ENCODE results near the gene SREK1. TPM values are rescaled to one million over a fixed set of nuclear protein-coding genes. Genes with fewer than 3 reads are reported as not detected.

The SREK1 gene
- total RNA-seq, 1 donor from 2014 or later = 73.9 TPM

GRCh38 chr5:66164044-66164790, 20.1 kb downstream of the SREK1 start:
- intact Hi-C loops (cut with micrococcal nuclease) = no loop called here

DNA sequence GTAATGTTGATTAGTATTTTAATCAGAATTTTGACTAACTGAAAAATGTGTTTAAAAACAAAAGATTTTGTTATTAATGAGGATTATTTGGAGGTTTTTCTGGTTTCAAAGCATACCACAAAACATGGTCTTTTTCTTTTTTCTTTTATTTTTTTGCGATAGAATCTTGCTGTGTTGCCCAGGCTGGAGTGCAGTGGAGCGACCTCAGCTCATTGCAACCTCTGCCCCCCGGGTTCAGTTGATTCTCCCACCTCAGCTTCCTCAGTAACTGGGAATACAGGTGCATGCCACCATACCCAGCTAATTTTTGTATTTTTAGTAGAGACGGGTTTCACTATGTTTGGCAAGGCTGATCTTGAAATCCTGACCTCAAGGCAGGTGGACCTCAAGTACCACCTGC, 24.1 kb downstream of the SREK1 start:
- intact Hi-C loops (cut with micrococcal nuclease) = no loop called here

- intact Hi-C loops (cut with micrococcal nuclease) = loop anchor here (1.0 kb wide), 1 partner anchor 447 kb away; the partner anchor contains the start of genes NLN and SGTB
These were observed 25.4 kb downstream of the SREK1 start for GRCh38 chr5:66169534-66169933.

DNA sequence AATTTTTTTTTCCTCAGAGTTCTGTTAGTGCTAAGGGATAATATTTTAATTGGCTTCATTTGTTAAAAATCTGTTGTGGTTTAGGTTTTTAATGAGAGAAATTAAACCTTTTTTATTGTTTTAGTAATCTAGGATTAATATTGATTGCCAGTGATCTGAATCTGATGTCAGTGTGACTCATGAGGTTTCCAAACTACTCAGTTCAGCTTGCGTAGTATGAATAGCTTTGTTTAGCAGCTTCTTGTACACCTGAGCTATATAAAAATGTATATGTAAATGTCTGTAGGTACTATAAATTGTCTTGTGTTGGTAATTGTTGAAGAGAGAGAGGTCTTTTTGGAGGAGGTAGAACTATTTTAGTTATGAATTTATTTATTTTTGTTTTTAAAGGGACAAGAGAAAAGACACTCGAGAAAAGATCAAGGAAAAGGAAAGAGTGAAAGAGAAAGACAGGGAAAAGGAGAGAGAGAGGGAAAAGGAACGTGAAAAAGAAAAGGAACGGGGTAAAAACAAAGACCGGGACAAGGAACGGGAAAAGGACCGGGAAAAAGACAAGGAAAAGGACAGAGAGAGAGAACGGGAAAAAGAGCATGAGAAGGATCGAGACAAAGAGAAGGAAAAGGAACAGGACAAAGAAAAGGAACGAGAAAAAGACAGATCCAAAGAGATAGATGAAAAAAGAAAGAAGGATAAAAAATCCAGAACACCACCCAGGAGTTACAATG, 26.3 kb downstream of the SREK1 start:
- intact Hi-C loops (cut with micrococcal nuclease) = loop anchor here (2.0 to 5.0 kb wide), 3 partner anchors 136 to 608 kb away; partner anchors contain the start of genes CENPK and PPWD1

DNA sequence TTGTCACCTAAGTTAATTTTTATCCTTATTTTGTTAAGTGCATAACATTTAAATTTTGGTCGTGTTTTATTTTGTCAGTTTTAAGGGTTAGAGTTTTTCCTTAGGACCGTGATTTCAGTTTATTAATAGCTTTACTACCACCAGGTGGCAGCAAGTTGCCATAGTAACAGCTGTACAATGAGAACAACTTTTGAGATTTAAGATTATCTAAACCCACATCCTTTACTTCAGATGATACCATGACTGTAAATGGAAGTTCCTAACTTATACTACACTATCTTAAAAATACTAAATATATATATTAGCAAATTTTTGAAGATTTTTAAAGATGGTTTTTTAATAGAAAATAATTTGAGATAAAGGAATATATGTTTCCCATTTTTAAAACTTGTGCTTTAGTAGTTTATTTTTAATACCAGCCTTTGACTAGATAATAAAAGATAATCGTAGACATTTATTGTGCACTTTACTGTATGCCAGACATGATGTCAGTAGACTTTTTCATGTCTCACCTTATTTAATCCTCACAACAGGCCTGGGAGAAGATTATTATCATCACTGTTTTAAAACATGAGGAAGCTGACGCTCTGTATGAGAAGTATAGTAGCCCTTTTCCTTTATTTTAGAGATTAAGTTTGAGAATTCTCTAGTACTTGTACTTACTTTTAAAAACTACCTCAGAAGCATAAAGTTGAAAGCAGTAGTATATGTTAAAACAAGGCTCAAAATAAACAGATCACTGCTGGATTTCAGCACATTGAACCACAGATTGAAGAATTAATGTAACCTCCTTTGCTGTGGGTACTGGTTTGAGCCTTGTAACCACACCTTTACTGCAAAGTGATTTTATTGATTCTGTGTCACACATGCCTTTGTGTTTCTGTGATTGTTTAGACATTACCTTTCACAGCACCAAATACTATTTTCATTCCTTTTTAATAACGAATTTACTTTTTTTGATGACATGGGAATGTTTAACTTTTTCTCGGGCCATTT, 27.5 kb downstream of the SREK1 start:
- intact Hi-C loops (cut with micrococcal nuclease) = loop anchor here (1.0 to 5.0 kb wide), 7 partner anchors 27 to 658 kb away; partner anchors contain the start of genes CENPK, ERBIN, PPWD1 and SREK1

GRCh38 chr5:66174338-66174737, 30.2 kb downstream of the SREK1 start:
- intact Hi-C loops (cut with micrococcal nuclease) = loop anchor here (5.0 kb wide), 1 partner anchor 612 kb away; the partner anchor contains the start of genes CENPK and PPWD1

- intact Hi-C loops (cut with micrococcal nuclease) = no loop called here
These were observed 34.7 kb downstream of the SREK1 start for GRCh38 chr5:66178799-66179198.

DNA sequence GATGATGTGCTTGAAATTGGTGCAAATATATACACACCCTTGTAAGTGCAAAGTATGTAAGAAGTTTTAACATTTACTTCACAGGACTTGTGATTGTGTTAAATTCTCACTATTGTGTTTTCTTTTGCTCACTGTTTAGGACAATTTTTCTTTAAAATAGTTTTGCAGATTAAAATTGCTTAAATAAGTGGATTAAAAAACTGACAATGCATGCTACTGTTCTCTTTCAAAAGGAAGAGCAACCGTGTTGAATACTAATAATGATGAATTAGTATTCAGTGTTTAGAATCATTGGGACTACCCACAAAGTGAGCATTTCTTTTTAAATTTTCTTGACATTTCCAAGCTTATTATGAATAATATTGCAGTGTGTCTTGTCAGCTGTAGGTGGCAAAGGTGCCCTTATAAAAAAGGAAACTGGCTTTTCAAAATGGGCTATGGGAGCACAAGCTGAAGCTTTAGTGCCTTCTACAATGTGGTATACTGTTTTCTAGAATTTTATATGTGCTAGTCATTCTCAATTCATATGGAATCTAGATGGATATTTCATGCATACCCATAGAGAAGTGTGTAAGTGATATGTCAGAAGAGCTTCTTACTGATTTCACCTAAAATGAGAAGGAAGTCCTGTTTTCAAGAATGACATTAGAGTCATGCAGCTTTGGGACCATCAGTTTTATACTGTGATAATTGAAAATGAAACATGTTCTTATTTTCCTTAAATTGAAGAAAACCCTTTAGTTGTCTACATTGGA, 35.4 kb downstream of the SREK1 start:
- intact Hi-C loops (cut with micrococcal nuclease) = no loop called here

- intact Hi-C loops (cut with micrococcal nuclease) = no loop called here
These were observed 36.4 kb downstream of the SREK1 start for GRCh38 chr5:66180282-66181155.

DNA sequence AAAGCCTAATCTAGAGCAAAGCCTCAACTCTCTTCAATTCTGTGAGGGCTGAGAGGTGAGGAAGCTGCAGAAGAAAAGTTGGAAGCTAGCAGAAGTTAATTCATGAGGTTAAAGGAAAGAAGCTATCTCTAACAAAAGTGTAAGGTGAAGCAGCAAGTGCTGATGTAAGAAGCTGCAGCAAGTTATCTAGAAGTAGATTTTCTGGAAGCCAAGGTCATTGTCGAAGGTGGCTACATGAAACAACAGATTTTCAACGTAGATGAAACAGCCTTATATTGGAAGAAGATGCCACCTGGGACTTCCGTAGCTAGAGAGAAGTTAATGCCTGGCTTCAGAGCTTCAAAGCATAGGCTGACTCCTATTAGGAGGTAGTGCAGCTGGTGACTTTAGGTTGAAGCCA, 42.0 kb downstream of the SREK1 start:
- intact Hi-C loops (cut with micrococcal nuclease) = no loop called here

DNA sequence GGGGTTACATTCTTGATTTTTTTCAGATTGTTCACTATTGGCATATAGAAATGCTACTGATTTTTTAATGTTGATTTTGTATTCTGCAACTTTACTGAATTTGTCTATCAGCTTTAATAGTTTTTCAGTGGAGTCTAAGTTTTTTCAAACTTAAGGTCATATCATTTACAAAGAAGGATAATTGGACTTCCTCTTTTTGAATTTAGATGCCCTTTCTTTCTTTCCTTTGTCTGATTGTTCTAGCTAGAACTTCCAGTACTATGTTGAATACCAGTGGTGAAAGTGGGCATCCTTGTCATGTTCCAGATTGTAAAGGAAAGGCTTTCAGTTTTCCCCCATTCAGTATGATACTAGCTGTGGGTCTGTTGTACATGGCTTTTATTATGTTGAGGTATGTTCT, 49.3 kb downstream of the SREK1 start:
- intact Hi-C loops (cut with micrococcal nuclease) = no loop called here

DNA sequence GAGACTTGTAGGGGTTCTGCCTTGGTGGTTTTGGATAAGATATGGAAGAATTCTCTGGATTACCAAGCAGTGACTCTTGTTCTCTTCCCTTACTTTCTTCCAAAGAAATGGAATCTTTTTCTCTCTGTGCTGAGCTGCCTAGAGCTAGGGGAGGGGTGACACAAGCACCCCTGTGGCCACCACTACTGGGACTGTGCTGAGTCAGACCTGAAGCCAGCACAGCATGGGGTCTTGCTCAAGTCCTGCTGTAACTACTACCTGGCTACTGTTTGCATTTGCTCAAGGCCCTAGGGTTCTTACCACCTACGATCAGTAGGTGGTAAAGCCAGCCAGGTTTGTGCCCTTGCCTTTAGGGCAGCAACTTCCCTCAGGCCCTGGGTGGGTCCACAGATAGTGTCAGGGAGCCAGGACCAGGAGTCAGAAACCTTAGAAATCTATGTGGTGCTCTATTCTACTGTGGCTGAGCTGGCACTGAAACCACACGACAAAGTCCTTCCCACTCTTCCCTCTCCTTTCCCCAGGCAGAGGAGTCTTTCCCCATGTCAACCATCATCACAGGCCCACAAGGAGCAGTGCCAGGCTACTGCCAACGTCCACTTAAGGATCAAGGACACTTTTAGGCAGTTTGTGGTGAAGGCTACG, 53.8 kb downstream of the SREK1 start:
- intact Hi-C loops (cut with micrococcal nuclease) = no loop called here

GRCh38 chr5:66198837-66199236, 54.7 kb downstream of the SREK1 start:
- intact Hi-C loops (cut with micrococcal nuclease) = no loop called here

DNA sequence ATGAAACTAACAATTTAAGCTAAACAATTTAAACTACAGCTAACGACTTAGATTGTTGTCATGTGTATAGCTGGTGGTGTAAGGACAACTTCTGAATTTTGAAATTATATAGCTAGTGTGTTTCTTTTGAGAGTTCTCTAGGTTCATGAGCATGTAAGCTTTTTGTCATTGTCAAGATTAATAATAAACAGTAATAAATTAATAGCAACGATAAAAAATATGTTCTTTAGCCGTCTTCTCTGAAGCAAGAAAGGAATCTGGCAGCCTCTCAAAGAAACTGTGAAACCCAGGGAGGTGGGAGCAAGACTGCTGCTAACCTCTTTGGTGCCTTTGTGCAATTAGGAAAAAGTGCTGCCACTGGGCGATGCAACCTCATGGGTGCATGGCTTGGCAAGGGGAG, 59.4 kb downstream of the SREK1 start:
- intact Hi-C loops (cut with micrococcal nuclease) = no loop called here

- intact Hi-C loops (cut with micrococcal nuclease) = no loop called here
These were observed 62.4 kb downstream of the SREK1 start for GRCh38 chr5:66206465-66206864.

- intact Hi-C loops (cut with micrococcal nuclease) = no loop called here
These were observed 63.9 kb downstream of the SREK1 start for GRCh38 chr5:66207800-66208561.

GRCh38 chr5:66209350-66209749, 65.2 kb downstream of the SREK1 start:
- intact Hi-C loops (cut with micrococcal nuclease) = no loop called here

DNA sequence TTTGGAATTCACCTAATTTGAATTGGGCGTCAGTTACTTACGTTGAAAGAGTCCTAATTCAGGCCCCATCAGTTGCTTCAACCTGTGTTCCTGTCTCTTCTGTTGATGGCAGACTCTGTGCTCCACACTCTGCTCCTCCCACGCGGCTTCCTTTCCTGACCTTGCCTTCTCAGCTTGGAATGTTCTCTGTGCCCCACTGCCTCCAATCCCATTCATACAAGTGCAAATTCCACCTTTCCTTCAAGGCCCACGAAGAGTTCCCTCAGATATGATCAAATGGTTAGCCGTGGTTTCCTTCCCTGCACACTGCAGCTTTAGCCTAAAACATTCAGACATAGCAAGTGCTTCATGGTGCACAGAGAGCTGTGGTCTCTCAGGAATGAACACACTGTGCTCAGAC, 65.7 kb downstream of the SREK1 start:
- intact Hi-C loops (cut with micrococcal nuclease) = loop anchor here (5.0 kb wide), 1 partner anchor 467 kb away; no protein-coding TSS in a partner anchor

Measured in T-helper 1 cell treated with Interleukin-12 subunit alpha and Interleukin-12 subunit beta and Interleukin-4 antibody, amounts not matched to agents 30 ng/mL and 1 ng/mL, for 36 hours (primary cell).